Astrocyte (in vitro differentiated cells and primary cell): Measurements from ENCODE around the gene PUS7.

Experiments used
- EZH2 ChIP-seq: IDR thresholded peaks from 2 replicates; pipeline ENCODE4 v1.6.1; 2012; ENCODE audit warnings: mild to moderate bottlenecking, low read length, inconsistent platforms; ENCODE audit not compliant: insufficient read depth
- TF ChIP-seq, protein P1 (sequence below): IDR thresholded peaks from 2 replicates; pipeline ENCODE4 v1.5.1; 2011; ENCODE audit warnings: low read depth, mild to moderate bottlenecking, inconsistent platforms, low read length, moderate library complexity; ENCODE audit not compliant: insufficient read depth

DNA sequence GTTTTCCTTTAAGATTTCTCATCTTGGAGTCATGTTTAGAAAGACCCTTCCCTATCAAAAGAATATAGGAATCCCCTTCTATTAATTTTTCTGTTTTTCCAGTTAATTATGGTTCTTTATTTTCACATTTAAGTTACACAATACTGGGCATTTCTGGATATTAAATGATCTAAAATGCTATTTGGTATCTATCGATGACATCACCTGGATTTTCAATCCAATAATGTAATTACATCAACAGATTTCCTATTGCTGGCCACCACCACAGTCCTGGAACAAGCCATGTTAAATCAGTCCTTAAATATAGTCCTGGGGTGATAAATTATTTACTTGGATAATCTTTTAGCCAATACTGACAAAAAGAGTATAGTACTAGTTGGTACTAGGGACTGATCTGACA, 48.0 kb downstream of the PUS7 start:
- TF ChIP-seq, protein P1, sequence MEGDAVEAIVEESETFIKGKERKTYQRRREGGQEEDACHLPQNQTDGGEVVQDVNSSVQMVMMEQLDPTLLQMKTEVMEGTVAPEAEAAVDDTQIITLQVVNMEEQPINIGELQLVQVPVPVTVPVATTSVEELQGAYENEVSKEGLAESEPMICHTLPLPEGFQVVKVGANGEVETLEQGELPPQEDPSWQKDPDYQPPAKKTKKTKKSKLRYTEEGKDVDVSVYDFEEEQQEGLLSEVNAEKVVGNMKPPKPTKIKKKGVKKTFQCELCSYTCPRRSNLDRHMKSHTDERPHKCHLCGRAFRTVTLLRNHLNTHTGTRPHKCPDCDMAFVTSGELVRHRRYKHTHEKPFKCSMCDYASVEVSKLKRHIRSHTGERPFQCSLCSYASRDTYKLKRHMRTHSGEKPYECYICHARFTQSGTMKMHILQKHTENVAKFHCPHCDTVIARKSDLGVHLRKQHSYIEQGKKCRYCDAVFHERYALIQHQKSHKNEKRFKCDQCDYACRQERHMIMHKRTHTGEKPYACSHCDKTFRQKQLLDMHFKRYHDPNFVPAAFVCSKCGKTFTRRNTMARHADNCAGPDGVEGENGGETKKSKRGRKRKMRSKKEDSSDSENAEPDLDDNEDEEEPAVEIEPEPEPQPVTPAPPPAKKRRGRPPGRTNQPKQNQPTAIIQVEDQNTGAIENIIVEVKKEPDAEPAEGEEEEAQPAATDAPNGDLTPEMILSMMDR: no peak
- TF ChIP-seq EZH2: no peak
